SK-N-SH (cell line): ENCODE data around the gene TEAD1. TPM values are rescaled to one million over a fixed set of nuclear protein-coding genes. Genes with fewer than 3 reads are reported as not detected.

Experiments
- CTCF ChIA-PET: fragments of 300-600, 350-600 bp; formaldehyde crosslinking; extraction: SDS; loops from one replicate; lab custom pipeline; 2021; lab: Yijun Ruan, JAX
- POLR2A ChIA-PET: fragments of 350-600 bp; sonication (Branson Sonifier 250); formaldehyde crosslinking; extraction: SDS; loops from one replicate; lab custom pipeline; 2020; ENCODE audit warnings: antibody characterized with exemption, inconsistent platforms; lab: Yijun Ruan, JAX
- DNase-seq: peaks from one replicate; pipeline ENCODE4 v3.0.0; 2012
- H2AFZ ChIP-seq: fragments of 200-600 bp; sonication (generic); 2 replicates; pipeline ENCODE4 v1.8.1; 2016; ENCODE audit warnings: antibody characterized with exemption, mild to moderate bottlenecking, low read depth
- H3F3A ChIP-seq: fragments of 200-600 bp; sonication (generic); replicated peaks from 2 replicates; pipeline ENCODE3; 2016; ENCODE audit warnings: antibody characterized with exemption, mild to moderate bottlenecking; ENCODE audit not compliant: insufficient read depth
- H3K27ac ChIP-seq, 2 experiments: fragments of 200-500 bp in 1 of 2; fragments of 200-600 bp in 1 of 2; sonication (Bioruptor generic) in 1 of 2; sonication (generic), shearing (Covaris generic) in 1 of 2; 2 replicates each; pipeline versions ENCODE4 v1.5.1 to v1.6.1; 2014 to 2016; ENCODE audit warnings: low read depth in 2 of 2, inconsistent platforms in 1 of 2, low read length in 1 of 2, mild to moderate bottlenecking in 1 of 2, mixed read lengths in 1 of 2
- H3K27me3 ChIP-seq: fragments of 200-600 bp; sonication (generic), shearing (Covaris generic); 2 replicates; pipeline ENCODE4 v1.6.1; 2016; ENCODE audit warnings: mixed run types; ENCODE audit not compliant: insufficient read depth
- H3K36me3 ChIP-seq, 2 experiments: fragments of 200-500 bp in 1 of 2; fragments of 200-600 bp in 1 of 2; sonication (Bioruptor generic) in 1 of 2; sonication (generic) in 1 of 2; replicated peaks in 1 of 2; 2 replicates each; pipeline versions ENCODE3 to v1.5.1; 2014 to 2016; ENCODE audit warnings: low read length in 1 of 2, mild to moderate bottlenecking in 1 of 2; ENCODE audit not compliant: insufficient read depth in 2 of 2, control insufficient read depth in 1 of 2
- H3K4me1 ChIP-seq, 2 experiments: fragments of 200-500 bp in 1 of 2; fragments of 200-600 bp in 1 of 2; sonication (Bioruptor generic) in 1 of 2; sonication (generic), shearing (Covaris generic) in 1 of 2; 2 replicates each; pipeline versions ENCODE4 v1.5.1 to v1.6.1; 2014 to 2016; ENCODE audit warnings: low read depth in 1 of 2, low read length in 1 of 2, mixed run types in 1 of 2; ENCODE audit not compliant: insufficient read depth in 2 of 2, control insufficient read depth in 1 of 2
- H3K4me2 ChIP-seq: fragments of 200-600 bp; sonication (generic), shearing (Covaris generic); 2 replicates; pipeline ENCODE4 v1.6.1; 2017; ENCODE audit warnings: mixed run types
- H3K4me3 ChIP-seq, 2 experiments: fragments of 200-500 bp in 1 of 2; fragments of 200-600 bp in 1 of 2; sonication (Bioruptor generic) in 1 of 2; sonication (generic), shearing (Covaris generic) in 1 of 2; 2 replicates each; pipeline versions ENCODE4 v1.5.1 to v1.8.1; 2014 to 2016; ENCODE audit warnings: low read depth in 2 of 2, inconsistent platforms in 1 of 2, low read length in 1 of 2, mild to moderate bottlenecking in 1 of 2, mixed read lengths in 1 of 2, moderate library complexity in 1 of 2
- H3K79me2 ChIP-seq: fragments of 200-600 bp; sonication (generic); 2 replicates; pipeline ENCODE4 v1.8.1; 2017; ENCODE audit warnings: mild to moderate bottlenecking; ENCODE audit not compliant: insufficient read depth
- H3K9ac ChIP-seq: fragments of 200-600 bp; sonication (generic); 2 replicates; pipeline ENCODE4 v1.6.1; 2017; ENCODE audit warnings: mixed run types
- H3K9me2 ChIP-seq: fragments of 200-600 bp; sonication (generic); 2 replicates; pipeline ENCODE4 v1.6.1; 2017; ENCODE audit warnings: mixed run types
- H3K9me3 ChIP-seq: fragments of 200-600 bp; sonication (generic); 2 replicates; pipeline ENCODE4 v1.6.1; 2017; ENCODE audit warnings: mixed run types, mild to moderate bottlenecking, moderate library complexity
- H4K20me1 ChIP-seq: fragments of 200-600 bp; sonication (generic); 2 replicates; pipeline ENCODE4 v1.6.1; 2017; ENCODE audit warnings: mild to moderate bottlenecking, mixed run types; ENCODE audit not compliant: insufficient read depth
- EP300 ChIP-seq, 2 experiments: IDR thresholded peaks; 2 replicates each; pipeline versions ENCODE4 v1.4.0 to v1.6.1; 2012; ENCODE audit warnings: borderline replicate concordance in 1 of 2, low read depth in 1 of 2, low read length in 1 of 2
- FOSL2 ChIP-seq: IDR thresholded peaks from 2 replicates; pipeline ENCODE4 v1.4.0; 2012; ENCODE audit warnings: low read depth, mild to moderate bottlenecking, moderate library complexity, borderline replicate concordance
- GATA2 ChIP-seq: sonication (generic); formaldehyde crosslinking; IDR thresholded peaks from 2 replicates; pipeline ENCODE4 v1.5.0; 2020; ENCODE audit warnings: mild to moderate bottlenecking, missing genetic modification reagents
- JUND ChIP-seq: IDR thresholded peaks from 2 replicates; pipeline ENCODE4 v1.4.0; 2012
- MAX ChIP-seq: IDR thresholded peaks from 2 replicates; pipeline ENCODE4 v1.4.0; 2012; ENCODE audit warnings: low read depth
- MEF2A ChIP-seq: IDR thresholded peaks from 2 replicates; pipeline ENCODE4 v1.4.0; 2012; ENCODE audit warnings: low read depth, borderline replicate concordance
- NFIC ChIP-seq: IDR thresholded peaks from 2 replicates; pipeline ENCODE4 v1.4.0; 2012; ENCODE audit warnings: borderline replicate concordance
- PBX3 ChIP-seq: IDR thresholded peaks from 2 replicates; pipeline ENCODE4; 2012
- RCOR1 ChIP-seq: fragments of 150-350 bp; IDR thresholded peaks from 2 replicates; pipeline ENCODE4 v1.6.1; 2017; ENCODE audit warnings: antibody characterized with exemption, low read length
- RXRA ChIP-seq: IDR thresholded peaks from 2 replicates; pipeline ENCODE4 v1.4.0; 2012; ENCODE audit warnings: low read depth, mild to moderate bottlenecking, borderline replicate concordance
- SIN3A ChIP-seq: IDR thresholded peaks from 2 replicates; pipeline ENCODE4 v1.6.1; 2012; ENCODE audit warnings: low read depth, mild to moderate bottlenecking, low read length, moderate library complexity, borderline replicate concordance
- TCF12 ChIP-seq: IDR thresholded peaks from 2 replicates; pipeline ENCODE4 v1.4.0; 2012
- TEAD4 ChIP-seq: IDR thresholded peaks from 2 replicates; pipeline ENCODE4 v1.4.0; 2012; ENCODE audit warnings: mild to moderate bottlenecking, borderline replicate concordance; ENCODE audit not compliant: insufficient read depth
- ZBTB33 ChIP-seq: IDR thresholded peaks from 2 replicates; pipeline ENCODE4 v1.4.0; 2012; ENCODE audit warnings: low read depth, borderline replicate concordance
- WGBS: methylation state at CpG from one replicate; pipeline ENCODE4 v1.1.6; 2017; ENCODE audit warnings: low lambda C conversion rate; 5-methylcytosine and 5-hydroxymethylcytosine counted together
- polyA plus RNA-seq, 3 experiments: library from polyadenylated mRNA; depleted of rRNA; stranded (reverse); fragments of >200 nt; gene quantifications; 2 replicates each; pipeline ENCODE4 v1.2.3, GENCODE V29; 2012

TEAD1 gene
- polyA plus RNA-seq, 1 of the 3 experiments (the other 2 are of a cell fraction), result 31.2 TPM

- Histone ChIP-seq H3K9ac (peak overlapping the region; percentile 32; the same call in 1 of the 2 replicates), H2AFZ (no peak overlapping the region)
- CTCF ChIA-PET, result interaction anchor here (1.0 kb wide), 1 partner anchor 13 kb away, joined by 4 read pairs; no protein-coding TSS in a partner anchor
Observed at GRCh38 chr11:12862696-12863469, 188.7 kb downstream of the TEAD1 start.

More at GRCh38 chr11:12862696-12863469, 188.7 kb downstream of the TEAD1 start:
- peaks cover 23% of the 10 kb centered on the region for H3F3A ChIP-seq
- POLR2A ChIA-PET, result interaction anchor here (0.6 to 1.5 kb wide), 2 partner anchors 15 to 17 kb away, joined by 3 to 4 read pairs; no protein-coding TSS in a partner anchor
- H3K36me3 ChIP-seq, result peaks cover 19 to 24% of the 10 kb centered on the region in 2 experiments
- peak overlapping the region; percentile 88 to 93 for H3K27ac ChIP-seq
- H3K4me3 ChIP-seq, result no peak overlapping the region; a peak in 1 of 4 replicates
- DNase-seq, result peak; percentile 58
- H3K9me2 ChIP-seq, result no peaks in the 10 kb centered on the region
- peak overlapping the region; percentile 36; the same call in 1 of the 2 replicates for H3K4me2 ChIP-seq
- peaks cover 27 to 50% of the 10 kb centered on the region in 2 experiments for H3K4me1 ChIP-seq
- 32% methylated on average over 13 of the region's 13 CpGs for WGBS
- TF ChIP-seq PBX3 (peak; percentile 31; the same call in 1 of the 2 replicates), EP300 (IDR thresholded peaks at IDR 0.05; ENCODE audit: borderline replicate concordance in 1 of 2, low read depth in 1 of 2, low read length in 1 of 2) (peak in 1 of 2 experiments; percentile 12; a peak in 2 of 4 replicates), ZBTB33 (no peak), RXRA (0 out of 2 replicates have a peak, but pooled peaks have one; percentile 25), GATA2 (CRISPR knock-in tag) (0 out of 2 replicates have a peak, but pooled peaks have one; percentile 19), NFIC (peak; percentile 91), TCF12 (peak; percentile 61), FOSL2 (peak; percentile 66), MAX (peak; percentile 61; the same call in 1 of the 2 replicates), TEAD4 (peak; percentile 59; the same call in 1 of the 2 replicates), SIN3A (0 out of 2 replicates have a peak, but pooled peaks have one; percentile 31), MEF2A (no peak), RCOR1 (no peak), JUND (peak; percentile 69)
- TF ChIP-seq, all 33 proteins: peak for 11
- H3K9me3 ChIP-seq, result no peaks in the 10 kb centered on the region
- H3K79me2 ChIP-seq, result peaks cover 94% of the 10 kb centered on the region
- H3K27me3 ChIP-seq, result no peaks in the 10 kb centered on the region
- H4K20me1 ChIP-seq, result peaks cover 31% of the 10 kb centered on the region
